ENCODE data around the gene ZEB1.
"Not testable (repeated sequence)": the region's sequence is repeated elsewhere in the genome, so short reads cannot be mapped to it uniquely, and the experiment has no call there.

ZEB1 gene

DNA sequence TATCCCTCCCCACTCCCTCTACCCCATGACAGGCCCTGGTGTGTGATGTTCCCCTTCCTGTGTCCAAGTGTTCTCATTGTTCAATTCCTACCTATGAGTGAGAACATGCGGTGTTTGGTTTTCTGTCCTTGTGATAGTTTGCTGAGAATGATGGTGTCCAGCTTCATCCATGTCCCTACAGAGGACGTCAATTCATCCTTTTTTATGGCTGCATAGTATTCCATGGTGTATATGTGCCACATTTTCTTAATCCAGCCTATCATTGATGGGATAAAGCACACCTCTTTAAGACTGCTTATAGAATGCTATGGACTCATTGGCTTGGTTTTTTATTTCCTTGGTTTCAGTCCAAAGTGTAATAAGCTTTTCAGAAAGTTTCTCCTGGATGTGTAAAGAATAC is 93.4 kb downstream of the ZEB1 start:
- H3K27ac ChIP-seq (ENCODE audit: insufficient read depth, low read depth, low read length, poor library complexity, severe bottlenecking); H3K4me3 ChIP-seq (ENCODE audit: insufficient read depth, low read depth, low read length); H3K9me3 ChIP-seq (ENCODE audit: control insufficient read depth, low read length); H3K4me1 ChIP-seq (ENCODE audit: control insufficient read depth, insufficient read depth, low read length); H3K27me3 ChIP-seq (ENCODE audit: control insufficient read depth, insufficient read depth, low read length, poor library complexity, severe bottlenecking); H3K36me3 ChIP-seq (ENCODE audit: control insufficient read depth, insufficient read depth, low read length): not testable (repeated sequence)
- WGBS, 2 experiments, result 86 to 95% methylated on average over 2 of the region's 2 CpGs

DNA sequence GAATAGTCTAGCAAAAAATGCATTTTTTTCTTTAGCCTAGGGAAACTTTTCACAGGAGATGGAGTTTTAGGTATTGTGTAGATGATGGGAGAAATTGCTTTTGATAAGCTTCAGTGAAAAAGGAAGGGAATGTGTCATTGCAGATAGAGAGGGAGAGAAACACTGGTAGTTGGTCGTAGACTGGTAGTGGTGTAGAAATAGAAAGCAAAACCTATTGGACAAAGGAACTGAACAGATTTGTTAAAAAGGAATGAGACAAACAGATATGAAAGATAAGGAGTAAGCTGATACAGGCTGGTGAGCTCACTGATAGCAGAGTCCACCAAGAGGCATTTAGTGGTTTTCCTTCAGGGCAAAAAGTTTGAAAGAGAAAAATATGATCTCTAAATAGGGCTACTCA is 94.3 kb downstream of the ZEB1 start:
- Histone ChIP-seq H3K36me3 (ENCODE audit: control insufficient read depth, insufficient read depth, low read length) (no peaks in the 10 kb centered on the region), H3K27me3 (ENCODE audit: control insufficient read depth, insufficient read depth, low read length, poor library complexity, severe bottlenecking) (no peaks in the 10 kb centered on the region), H3K9me3 (ENCODE audit: control insufficient read depth, low read length) (no peaks in the 10 kb centered on the region), H3K4me3 (ENCODE audit: insufficient read depth, low read depth, low read length) (no peak overlapping the region), H3K4me1 (ENCODE audit: control insufficient read depth, insufficient read depth, low read length) (no peaks in the 10 kb centered on the region), H3K27ac (ENCODE audit: insufficient read depth, low read depth, low read length, poor library complexity, severe bottlenecking) (no peak overlapping the region)
- WGBS, 2 experiments, result 88 to 98% methylated on average over 1 of the region's 1 CpG

DNA sequence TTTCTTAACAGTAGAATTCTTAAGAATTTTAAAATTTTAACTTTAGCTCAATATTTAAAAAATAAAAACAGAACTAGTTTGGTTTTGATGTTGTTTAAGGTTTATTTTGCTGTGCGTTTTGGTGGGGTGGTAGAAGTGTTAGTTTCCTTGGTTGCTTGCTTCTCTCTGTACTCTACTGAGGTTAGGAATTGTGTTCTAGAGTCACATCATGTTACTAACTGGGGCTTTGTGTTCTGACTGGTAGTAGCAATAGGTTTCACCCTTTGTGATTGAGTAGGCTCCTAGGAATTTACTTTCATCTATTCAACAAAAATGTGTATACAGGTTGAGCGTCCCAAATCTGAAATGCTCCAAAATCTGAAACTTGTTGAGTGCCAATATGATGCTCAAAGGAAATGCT is 99.5 kb downstream of the ZEB1 start:
- no peaks in the 10 kb centered on the region for H3K36me3 ChIP-seq (ENCODE audit: control insufficient read depth, insufficient read depth, low read length)
- WGBS, 2 experiments, result 94 to 96% methylated on average over 2 of the region's 2 CpGs
- H3K4me1 ChIP-seq (ENCODE audit: control insufficient read depth, insufficient read depth, low read length), result peaks cover 3% of the 10 kb centered on the region
- H3K4me3 ChIP-seq (ENCODE audit: insufficient read depth, low read depth, low read length), result no peak overlapping the region
- no peaks in the 10 kb centered on the region for H3K9me3 ChIP-seq (ENCODE audit: control insufficient read depth, low read length)
- H3K27ac ChIP-seq (ENCODE audit: insufficient read depth, low read depth, low read length, poor library complexity, severe bottlenecking), result no peak overlapping the region
- H3K27me3 ChIP-seq (ENCODE audit: control insufficient read depth, insufficient read depth, low read length, poor library complexity, severe bottlenecking), result no peaks in the 10 kb centered on the region

DNA sequence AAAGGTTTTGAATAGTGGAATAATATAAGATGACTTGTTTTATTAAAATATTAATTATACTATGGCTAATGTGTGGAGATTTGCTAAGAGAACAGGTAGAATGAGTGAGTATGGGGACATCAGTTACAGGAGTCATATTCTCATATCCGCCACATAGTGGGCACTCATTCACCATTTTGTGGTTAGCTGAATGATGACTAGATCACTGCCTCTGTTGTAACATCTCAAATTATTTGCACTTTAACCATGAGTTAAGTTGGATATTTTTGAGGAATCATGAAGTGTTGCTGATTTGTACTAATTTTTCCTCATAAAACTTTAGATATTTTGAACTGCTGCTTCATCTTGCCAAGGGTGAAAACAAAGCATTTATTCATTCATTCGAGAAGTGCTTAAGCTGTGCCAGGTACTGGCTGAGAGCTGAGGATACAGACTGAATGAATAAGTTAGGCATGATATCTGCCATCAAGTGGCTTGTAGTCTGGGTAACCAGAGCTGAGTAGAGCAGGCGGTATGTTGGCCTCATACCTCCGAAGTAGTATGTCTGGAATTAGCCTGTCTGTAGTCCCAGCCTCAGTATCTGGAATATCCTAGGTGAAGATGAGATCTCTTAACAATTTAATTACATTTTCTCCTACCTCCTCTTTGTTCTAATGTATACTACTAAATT is 100.5 kb downstream of the ZEB1 start:
- Histone ChIP-seq H3K4me3 (ENCODE audit: insufficient read depth, low read depth, low read length) (no peak overlapping the region), H3K36me3 (ENCODE audit: control insufficient read depth, insufficient read depth, low read length) (no peaks in the 10 kb centered on the region), H3K9me3 (ENCODE audit: control insufficient read depth, low read length) (no peaks in the 10 kb centered on the region), H3K27ac (ENCODE audit: insufficient read depth, low read depth, low read length, poor library complexity, severe bottlenecking) (no peak overlapping the region), H3K27me3 (ENCODE audit: control insufficient read depth, insufficient read depth, low read length, poor library complexity, severe bottlenecking) (no peaks in the 10 kb centered on the region), H3K4me1 (ENCODE audit: control insufficient read depth, insufficient read depth, low read length) (peaks cover 3% of the 10 kb centered on the region)
- WGBS, 2 experiments, result 92 to 95% methylated on average over 4 of the region's 4 CpGs

DNA sequence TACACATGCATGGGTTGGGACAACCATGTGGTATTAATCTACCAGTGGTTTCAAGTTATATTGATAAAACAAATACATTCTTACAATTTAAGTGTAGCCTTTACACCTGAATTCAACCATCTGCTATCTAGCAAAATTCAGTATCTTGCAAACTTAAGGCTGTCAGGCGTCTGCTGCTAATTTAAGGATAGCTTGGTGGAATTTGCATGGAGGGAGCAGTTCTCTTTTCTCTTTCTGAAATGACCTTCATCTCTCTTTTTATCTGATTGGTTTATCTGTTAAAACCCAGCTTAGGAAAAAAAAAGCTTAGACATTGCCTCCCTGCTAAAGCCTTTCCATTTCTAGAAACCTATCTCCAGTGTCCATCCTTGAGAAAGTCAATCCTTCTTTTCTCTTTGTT is 102.3 kb downstream of the ZEB1 start:
- WGBS, 2 experiments, result 83 to 100% methylated on average over 1 of the region's 1 CpG
- Histone ChIP-seq H3K36me3 (ENCODE audit: control insufficient read depth, insufficient read depth, low read length) (no peaks in the 10 kb centered on the region), H3K27ac (ENCODE audit: insufficient read depth, low read depth, low read length, poor library complexity, severe bottlenecking) (no peak overlapping the region), H3K4me3 (ENCODE audit: insufficient read depth, low read depth, low read length) (no peak overlapping the region), H3K27me3 (ENCODE audit: control insufficient read depth, insufficient read depth, low read length, poor library complexity, severe bottlenecking) (no peaks in the 10 kb centered on the region), H3K4me1 (ENCODE audit: control insufficient read depth, insufficient read depth, low read length) (peaks cover 3% of the 10 kb centered on the region), H3K9me3 (ENCODE audit: control insufficient read depth, low read length) (no peaks in the 10 kb centered on the region)

DNA sequence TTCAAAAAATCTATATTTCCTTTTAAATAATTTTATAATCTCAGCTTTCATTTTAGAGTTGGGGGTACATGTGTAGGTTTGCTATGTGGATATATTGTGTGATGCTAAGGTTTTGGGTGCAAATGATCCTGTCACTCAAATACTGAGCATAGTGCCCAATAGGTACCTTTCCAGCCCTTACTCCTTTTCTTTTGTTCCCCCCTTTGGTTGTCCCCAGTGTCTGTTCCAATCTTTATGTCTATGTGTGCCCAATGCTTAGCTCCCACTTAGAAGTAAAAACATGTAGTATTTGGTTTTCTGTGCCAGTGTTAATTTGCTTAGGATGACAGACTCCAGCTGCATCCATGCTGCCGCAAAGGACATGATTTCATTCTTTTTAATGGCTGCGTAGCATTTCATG is 103.6 kb downstream of the ZEB1 start:
- no peaks in the 10 kb centered on the region for H3K9me3 ChIP-seq (ENCODE audit: control insufficient read depth, low read length)
- WGBS, 2 experiments, result 90% methylated on average over 1 of the region's 2 CpGs; no CpG with 5 or more reads in 1 of the 2 experiments
- no peak overlapping the region for H3K4me3 ChIP-seq (ENCODE audit: insufficient read depth, low read depth, low read length)
- peaks cover 3% of the 10 kb centered on the region for H3K4me1 ChIP-seq (ENCODE audit: control insufficient read depth, insufficient read depth, low read length)
- H3K27me3 ChIP-seq (ENCODE audit: control insufficient read depth, insufficient read depth, low read length, poor library complexity, severe bottlenecking), result no peaks in the 10 kb centered on the region
- H3K27ac ChIP-seq (ENCODE audit: insufficient read depth, low read depth, low read length, poor library complexity, severe bottlenecking), result no peak overlapping the region
- H3K36me3 ChIP-seq (ENCODE audit: control insufficient read depth, insufficient read depth, low read length), result no peaks in the 10 kb centered on the region

DNA sequence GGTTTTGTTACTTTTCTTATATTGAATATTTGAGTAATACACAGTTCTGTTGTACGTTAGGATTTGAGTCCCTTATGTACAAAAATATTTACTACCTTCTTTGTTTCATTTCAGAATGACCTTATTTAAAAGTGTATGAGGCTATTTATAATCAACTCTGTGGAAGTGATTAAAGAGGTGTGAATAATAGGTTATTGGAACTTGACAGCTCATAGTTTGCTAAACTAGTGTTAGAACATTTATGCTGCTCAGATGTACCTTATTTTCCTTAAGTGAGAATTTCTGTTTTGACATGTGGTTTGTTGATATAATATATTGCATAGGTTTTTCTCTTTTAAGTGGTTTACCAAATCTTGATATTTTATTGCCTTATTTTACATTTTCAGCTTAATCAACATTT is 105.5 kb downstream of the ZEB1 start:
- H3K9me3 ChIP-seq (ENCODE audit: control insufficient read depth, low read length), result no peaks in the 10 kb centered on the region
- H3K27ac ChIP-seq (ENCODE audit: insufficient read depth, low read depth, low read length, poor library complexity, severe bottlenecking), result no peak overlapping the region
- no peaks in the 10 kb centered on the region for H3K4me1 ChIP-seq (ENCODE audit: control insufficient read depth, insufficient read depth, low read length)
- no peaks in the 10 kb centered on the region for H3K36me3 ChIP-seq (ENCODE audit: control insufficient read depth, insufficient read depth, low read length)
- no CpG with 5 or more reads among the region's 1 CpG for WGBS, 2 experiments
- no peaks in the 10 kb centered on the region for H3K27me3 ChIP-seq (ENCODE audit: control insufficient read depth, insufficient read depth, low read length, poor library complexity, severe bottlenecking)
- no peak overlapping the region for H3K4me3 ChIP-seq (ENCODE audit: insufficient read depth, low read depth, low read length)

DNA sequence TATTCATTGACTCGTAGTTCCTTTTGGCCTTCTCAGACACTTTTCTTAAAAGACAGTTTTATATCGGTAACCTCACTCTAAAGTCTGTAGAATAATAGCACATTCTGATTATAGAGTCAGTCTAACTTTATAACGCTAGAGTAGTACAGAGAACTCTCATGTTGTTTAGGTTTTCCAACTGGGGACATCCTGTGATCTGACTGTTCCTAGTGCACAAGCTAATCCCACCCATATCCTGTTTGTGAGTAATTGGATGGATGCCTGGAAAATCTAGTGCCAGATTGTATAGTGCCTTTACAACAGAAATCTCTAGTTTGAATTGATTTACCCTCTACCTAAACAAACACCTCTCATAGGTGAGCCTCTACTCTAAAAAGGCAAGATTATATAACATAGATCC is 107.4 kb downstream of the ZEB1 start:
- Histone ChIP-seq H3K4me1 (ENCODE audit: control insufficient read depth, insufficient read depth, low read length) (no peaks in the 10 kb centered on the region), H3K9me3 (ENCODE audit: control insufficient read depth, low read length) (no peaks in the 10 kb centered on the region), H3K27ac (ENCODE audit: insufficient read depth, low read depth, low read length, poor library complexity, severe bottlenecking) (no peak overlapping the region), H3K27me3 (ENCODE audit: control insufficient read depth, insufficient read depth, low read length, poor library complexity, severe bottlenecking) (no peaks in the 10 kb centered on the region), H3K36me3 (ENCODE audit: control insufficient read depth, insufficient read depth, low read length) (no peaks in the 10 kb centered on the region), H3K4me3 (ENCODE audit: insufficient read depth, low read depth, low read length) (no peak overlapping the region)
- WGBS, 2 experiments, result 90 to 98% methylated on average over 3 of the region's 3 CpGs

DNA sequence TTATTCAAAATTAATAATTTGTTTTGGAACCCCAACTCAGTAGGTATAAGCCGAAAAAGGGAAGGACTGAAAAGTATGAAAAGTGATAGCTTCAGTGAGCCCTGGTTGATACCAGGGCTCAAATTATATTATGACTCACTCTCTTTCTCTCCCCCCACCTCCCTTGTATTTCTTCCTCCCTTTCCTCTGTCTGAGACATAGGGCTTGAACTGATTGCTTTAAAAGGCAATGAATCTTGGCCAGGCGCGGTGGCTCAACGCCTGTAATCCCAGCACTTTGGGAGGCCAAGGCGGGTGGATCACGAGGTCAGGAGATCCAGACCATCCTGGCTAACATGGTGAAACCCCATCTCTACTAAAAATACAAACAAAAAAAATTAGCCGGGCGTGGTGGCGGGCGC is 108.3 kb downstream of the ZEB1 start:
- H3K27me3 ChIP-seq (ENCODE audit: control insufficient read depth, insufficient read depth, low read length, poor library complexity, severe bottlenecking); H3K9me3 ChIP-seq (ENCODE audit: control insufficient read depth, low read length); H3K4me3 ChIP-seq (ENCODE audit: insufficient read depth, low read depth, low read length); H3K4me1 ChIP-seq (ENCODE audit: control insufficient read depth, insufficient read depth, low read length); H3K36me3 ChIP-seq (ENCODE audit: control insufficient read depth, insufficient read depth, low read length); H3K27ac ChIP-seq (ENCODE audit: insufficient read depth, low read depth, low read length, poor library complexity, severe bottlenecking): not testable (repeated sequence)
- 95% methylated on average over 10 of the region's 10 CpGs for WGBS, 2 experiments

DNA sequence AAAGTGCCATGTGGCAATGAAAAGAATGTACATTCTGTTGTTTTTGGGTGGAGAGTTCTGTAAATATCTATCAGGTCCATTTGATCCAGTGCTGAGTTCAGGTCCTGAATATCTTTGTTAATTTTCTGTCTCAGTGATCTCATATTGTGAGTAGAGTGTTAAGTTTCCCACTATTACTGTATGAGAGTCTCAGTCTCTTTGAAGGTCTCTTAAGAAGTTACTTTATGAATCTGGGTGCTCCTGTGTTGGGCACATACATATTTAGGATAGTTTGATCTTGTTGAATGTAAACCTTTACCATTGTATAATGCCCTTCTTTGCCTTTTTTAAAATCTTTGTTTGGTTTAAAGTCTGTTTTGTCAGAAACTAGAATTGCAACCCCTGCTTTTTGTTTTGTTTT is 109.5 kb downstream of the ZEB1 start:
- H3K27ac ChIP-seq (ENCODE audit: insufficient read depth, low read depth, low read length, poor library complexity, severe bottlenecking); H3K4me3 ChIP-seq (ENCODE audit: insufficient read depth, low read depth, low read length); H3K27me3 ChIP-seq (ENCODE audit: control insufficient read depth, insufficient read depth, low read length, poor library complexity, severe bottlenecking); H3K36me3 ChIP-seq (ENCODE audit: control insufficient read depth, insufficient read depth, low read length); H3K4me1 ChIP-seq (ENCODE audit: control insufficient read depth, insufficient read depth, low read length); H3K9me3 ChIP-seq (ENCODE audit: control insufficient read depth, low read length): not testable (repeated sequence)

DNA sequence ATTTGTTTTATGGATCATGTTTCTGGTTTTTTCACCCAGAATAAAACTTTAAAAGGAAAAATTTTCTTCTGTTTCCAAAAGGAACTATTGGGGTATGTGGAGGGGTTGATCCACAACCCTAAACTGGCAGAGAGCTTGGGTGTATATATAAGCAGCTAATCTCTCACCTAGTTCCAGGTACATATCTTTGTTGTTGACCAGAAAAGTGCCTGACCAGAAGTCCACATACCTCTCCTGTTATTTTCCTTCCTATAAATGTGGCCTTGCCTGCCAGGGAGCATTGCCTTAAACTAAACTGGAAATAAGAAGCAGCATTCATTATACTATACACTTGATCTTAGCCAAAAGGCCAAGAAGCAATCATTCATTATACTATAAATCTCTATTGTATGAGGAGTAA is 112.0 kb downstream of the ZEB1 start:
- Histone ChIP-seq H3K27me3 (ENCODE audit: control insufficient read depth, insufficient read depth, low read length, poor library complexity, severe bottlenecking) (no peaks in the 10 kb centered on the region), H3K4me1 (ENCODE audit: control insufficient read depth, insufficient read depth, low read length) (no peaks in the 10 kb centered on the region), H3K27ac (ENCODE audit: insufficient read depth, low read depth, low read length, poor library complexity, severe bottlenecking) (no peak overlapping the region), H3K4me3 (ENCODE audit: insufficient read depth, low read depth, low read length) (no peak overlapping the region), H3K36me3 (ENCODE audit: control insufficient read depth, insufficient read depth, low read length) (no peaks in the 10 kb centered on the region), H3K9me3 (ENCODE audit: control insufficient read depth, low read length) (no peaks in the 10 kb centered on the region)
